Parathyroid adenoma (tissue), 2 donors: ENCODE results near the gene CFAP52.

Experiments used
- H2AFZ ChIP-seq: fragments of 300-600 bp; sonication (generic); one replicate; pipeline ENCODE4 v1.7.0; 2017; ENCODE audit warnings: antibody characterized with exemption, mild to moderate bottlenecking
- H3K27ac ChIP-seq: fragments of 300-600 bp; sonication (generic); one replicate; pipeline ENCODE4 v1.7.0; 2017
- H3K27me3 ChIP-seq: fragments of 300-600 bp; sonication (generic); one replicate; pipeline ENCODE4 v1.7.0; 2017; ENCODE audit warnings: low read length; ENCODE audit not compliant: control insufficient read depth, insufficient read depth
- H3K36me3 ChIP-seq: fragments of 300-600 bp; sonication (generic); one replicate; pipeline ENCODE4 v1.7.0; 2017; ENCODE audit warnings: low read length; ENCODE audit not compliant: control insufficient read depth, insufficient read depth
- H3K4me1 ChIP-seq: fragments of 300-600 bp; sonication (generic); one replicate; pipeline ENCODE4 v1.7.0; 2017; ENCODE audit warnings: control low read depth
- H3K4me2 ChIP-seq: fragments of 300-600 bp; sonication (generic); one replicate; pipeline ENCODE4 v1.7.0; 2017; ENCODE audit warnings: low read length
- H3K4me3 ChIP-seq: fragments of 300-600 bp; sonication (generic); one replicate; pipeline ENCODE4 v1.7.0; 2017; ENCODE audit warnings: low read depth, low read length
- H3K79me2 ChIP-seq: fragments of 300-600 bp; sonication (generic); one replicate; pipeline ENCODE4 v1.7.0; 2017; ENCODE audit warnings: control low read depth
- H3K9ac ChIP-seq: fragments of 300-600 bp; sonication (generic); one replicate; pipeline ENCODE4 v1.7.0; 2017; ENCODE audit warnings: mild to moderate bottlenecking
- H3K9me3 ChIP-seq: fragments of 300-600 bp; sonication (generic); one replicate; pipeline ENCODE4 v1.7.0; 2017; ENCODE audit warnings: low read length; ENCODE audit not compliant: control insufficient read depth
- TF ChIP-seq, protein P1 (sequence below): fragments of 300-600 bp; sonication (generic); IDR thresholded peaks from one replicate; pipeline ENCODE4 v1.7.0; 2017; ENCODE audit warnings: antibody characterized with exemption, mild to moderate bottlenecking
- donor health status: primary hyperparathyroidism.

The CFAP52 gene

DNA sequence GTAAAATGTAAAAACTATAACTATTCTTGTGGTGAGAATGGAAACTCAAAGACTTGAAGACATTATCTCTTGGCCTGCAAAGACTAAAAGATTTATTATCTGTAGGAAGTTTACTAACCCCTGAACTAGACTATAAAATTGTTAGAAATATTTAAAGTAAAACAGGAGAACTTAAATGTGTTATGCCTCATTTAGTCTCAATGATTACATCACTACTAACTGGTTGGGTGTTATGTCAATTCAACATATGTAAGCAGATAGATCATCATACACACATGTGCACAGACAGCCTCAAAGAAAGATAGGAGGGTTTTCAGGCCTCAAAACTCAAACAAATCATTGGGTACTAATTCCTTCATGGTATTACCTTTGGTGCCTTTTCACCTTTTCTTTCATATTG lies 8.4 kb upstream of the CFAP52 start:
- H3K4me3 ChIP-seq = no peak overlapping the region
- no peak overlapping the region for H3K27ac ChIP-seq
- TF ChIP-seq, protein P1, sequence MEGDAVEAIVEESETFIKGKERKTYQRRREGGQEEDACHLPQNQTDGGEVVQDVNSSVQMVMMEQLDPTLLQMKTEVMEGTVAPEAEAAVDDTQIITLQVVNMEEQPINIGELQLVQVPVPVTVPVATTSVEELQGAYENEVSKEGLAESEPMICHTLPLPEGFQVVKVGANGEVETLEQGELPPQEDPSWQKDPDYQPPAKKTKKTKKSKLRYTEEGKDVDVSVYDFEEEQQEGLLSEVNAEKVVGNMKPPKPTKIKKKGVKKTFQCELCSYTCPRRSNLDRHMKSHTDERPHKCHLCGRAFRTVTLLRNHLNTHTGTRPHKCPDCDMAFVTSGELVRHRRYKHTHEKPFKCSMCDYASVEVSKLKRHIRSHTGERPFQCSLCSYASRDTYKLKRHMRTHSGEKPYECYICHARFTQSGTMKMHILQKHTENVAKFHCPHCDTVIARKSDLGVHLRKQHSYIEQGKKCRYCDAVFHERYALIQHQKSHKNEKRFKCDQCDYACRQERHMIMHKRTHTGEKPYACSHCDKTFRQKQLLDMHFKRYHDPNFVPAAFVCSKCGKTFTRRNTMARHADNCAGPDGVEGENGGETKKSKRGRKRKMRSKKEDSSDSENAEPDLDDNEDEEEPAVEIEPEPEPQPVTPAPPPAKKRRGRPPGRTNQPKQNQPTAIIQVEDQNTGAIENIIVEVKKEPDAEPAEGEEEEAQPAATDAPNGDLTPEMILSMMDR = no peak
- no peak overlapping the region for H3K4me2 ChIP-seq
- no peaks in the 10 kb centered on the region for H3K9me3 ChIP-seq
- H3K9ac ChIP-seq = no peak overlapping the region
- no peaks in the 10 kb centered on the region for H3K36me3 ChIP-seq
- no peaks in the 10 kb centered on the region for H3K4me1 ChIP-seq
- peaks cover 6% of the 10 kb centered on the region for H3K79me2 ChIP-seq
- H2AFZ ChIP-seq = no peak overlapping the region
- no peaks in the 10 kb centered on the region for H3K27me3 ChIP-seq

GRCh38 chr17:9568957-9569588 lies 7.4 kb upstream of the CFAP52 start:
- H3K4me1 ChIP-seq = no peaks in the 10 kb centered on the region

DNA sequence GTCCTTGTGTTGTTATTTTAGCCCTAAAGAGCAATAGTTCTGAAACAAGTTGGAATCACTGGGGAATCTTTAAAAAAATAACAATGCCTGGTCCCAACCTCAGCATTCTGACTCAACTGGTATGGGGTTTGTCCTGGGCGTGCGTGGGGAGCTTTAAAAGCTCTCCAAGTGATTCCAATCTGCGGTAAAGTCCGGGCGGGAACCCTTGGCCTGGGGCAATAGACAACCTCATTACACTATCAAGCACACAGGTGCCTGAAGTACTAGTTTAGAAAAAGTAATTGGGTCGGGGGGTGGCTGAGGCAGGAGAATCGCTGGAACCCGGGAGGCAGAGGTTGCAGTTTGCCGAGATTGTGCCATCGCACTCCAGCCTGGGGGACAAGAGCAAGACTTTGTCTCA lies 5.2 kb upstream of the CFAP52 start:
- no peaks in the 10 kb centered on the region for H3K27me3 ChIP-seq
- no peaks in the 10 kb centered on the region for H3K36me3 ChIP-seq
- H3K9me3 ChIP-seq = no peaks in the 10 kb centered on the region
- no peak overlapping the region for H3K9ac ChIP-seq
- no peak overlapping the region for H2AFZ ChIP-seq
- H3K27ac ChIP-seq = no peak overlapping the region
- TF ChIP-seq, protein P1 = no peak
- no peaks in the 10 kb centered on the region for H3K4me1 ChIP-seq
- H3K4me3 ChIP-seq = no peak overlapping the region
- no peak overlapping the region for H3K4me2 ChIP-seq
- peaks cover 8% of the 10 kb centered on the region for H3K79me2 ChIP-seq

More at GRCh38 chr17:9568957-9569588, 7.4 kb upstream of the CFAP52 start:
- no peaks in the 10 kb centered on the region for H3K36me3 ChIP-seq
- H3K9ac ChIP-seq = no peak overlapping the region
- no peaks in the 10 kb centered on the region for H3K9me3 ChIP-seq
- no peak overlapping the region for H3K27ac ChIP-seq
- no peak overlapping the region for H2AFZ ChIP-seq
- TF ChIP-seq, protein P1 = no peak
- H3K27me3 ChIP-seq = no peaks in the 10 kb centered on the region
- H3K4me3 ChIP-seq = no peak overlapping the region
- H3K4me2 ChIP-seq = no peak overlapping the region
- H3K79me2 ChIP-seq = peaks cover 6% of the 10 kb centered on the region

- no peaks in the 10 kb centered on the region for H3K4me1 ChIP-seq
- H3K27me3 ChIP-seq = no peaks in the 10 kb centered on the region
- H3K79me2 ChIP-seq = peaks cover 2% of the 10 kb centered on the region
- no peak within 1 kb of the TSS for H3K9ac ChIP-seq
- H3K27ac ChIP-seq = peak within 1 kb of the TSS; percentile 26
- TF ChIP-seq, protein P1 = no peak
- peak within 1 kb of the TSS; percentile 54 for H3K4me2 ChIP-seq
- H2AFZ ChIP-seq = peak within 1 kb of the TSS; percentile 88
- H3K36me3 ChIP-seq = no peaks in the 10 kb centered on the region
- H3K9me3 ChIP-seq = no peaks in the 10 kb centered on the region
- H3K4me3 ChIP-seq = peak within 1 kb of the TSS; percentile 70
Observed at GRCh38 chr17:9575381-9576101, 901 bp upstream of the CFAP52 start, which contains the start of gene STX8. TSS of gene STX8 (minus strand) at chr17:9575820. CDS start at chr17:9575808, 12 bp downstream.

- TF ChIP-seq, protein P1 = no peak
- Histone ChIP-seq H3K4me2 (no peak overlapping the region), H3K4me3 (no peak overlapping the region), H3K36me3 (no peaks in the 10 kb centered on the region), H3K9me3 (no peaks in the 10 kb centered on the region), H3K27me3 (no peaks in the 10 kb centered on the region), H3K27ac (no peak overlapping the region), H3K4me1 (no peaks in the 10 kb centered on the region), H2AFZ (peak overlapping the region; percentile 88), H3K9ac (no peak overlapping the region), H3K79me2 (peaks cover 2% of the 10 kb centered on the region)
Observed at GRCh38 chr17:9577373-9577709, 899 bp downstream of the CFAP52 start.
